IMR-90 (cell line): ENCODE results near the gene KLC3. TPM values are rescaled to one million over a fixed set of nuclear protein-coding genes. Genes with fewer than 3 reads are reported as not detected.

ENCODE experiments used
- ATAC-seq: fragments of 200-7000 bp; cut with Tn5 transposase; 2 replicates; pipeline ENCODE4 v1.9.1; 2020; ENCODE audit warnings: low read depth, mild to moderate bottlenecking, moderate library complexity
- BruUV-seq: library from RNA; stranded (reverse); fragments of 400-500 nt; replicated peaks from 2 replicates; lab custom pipeline; 2021; lab: Mats Ljungman, UMichigan
- CTCF ChIA-PET: fragments of 300-600 bp; formaldehyde crosslinking; extraction: SDS; loops from one replicate; lab custom pipeline; 2021; ENCODE audit warnings: antibody characterized with exemption; lab: Yijun Ruan, JAX
- POLR2A ChIA-PET: fragments of 300-600 bp; sonication (Branson Sonifier 250); formaldehyde crosslinking; loops from one replicate; lab custom pipeline; 2022; ENCODE audit warnings: antibody characterized with exemption; ENCODE audit not compliant: unreplicated experiment; lab: Charles Lee
- DNase-seq: peaks from one replicate; pipeline ENCODE4 v3.0.0; 2013
- H2AFZ ChIP-seq: replicated peaks from 2 replicates; pipeline ENCODE3; 2013; ENCODE audit warnings: low read length, mild to moderate bottlenecking; ENCODE audit not compliant: poor library complexity
- H2AK5ac ChIP-seq: 2 replicates; pipeline ENCODE4 v1.6.1; 2013; ENCODE audit warnings: low read depth, low read length, inconsistent platforms
- H2AK9ac ChIP-seq: replicated peaks from 2 replicates; pipeline ENCODE3; 2013; ENCODE audit warnings: mild to moderate bottlenecking, low read depth, low read length, moderate library complexity; ENCODE audit not compliant: poor library complexity
- H2BK120ac ChIP-seq: 2 replicates; pipeline ENCODE4 v1.6.1; 2013; ENCODE audit warnings: low read depth, low read length, inconsistent platforms
- H2BK15ac ChIP-seq: 3 replicates; pipeline ENCODE4 v1.6.1; 2013; ENCODE audit warnings: low read depth, low read length, inconsistent platforms
- H2BK20ac ChIP-seq: 2 replicates; pipeline ENCODE4 v1.6.1; 2013; ENCODE audit warnings: low read depth, mild to moderate bottlenecking, inconsistent platforms, low read length, moderate library complexity
- H2BK5ac ChIP-seq: 2 replicates; pipeline ENCODE4 v1.6.1; 2013; ENCODE audit warnings: mild to moderate bottlenecking, low read depth, low read length, inconsistent platforms; ENCODE audit not compliant: poor library complexity, severe bottlenecking
- H3K14ac ChIP-seq: replicated peaks from 2 replicates; pipeline ENCODE4 v1.6.1; 2013; ENCODE audit warnings: low read depth, low read length, inconsistent platforms
- H3K18ac ChIP-seq: 2 replicates; pipeline ENCODE4 v1.6.1; 2013; ENCODE audit warnings: low read depth, low read length, control low read depth
- H3K23ac ChIP-seq: 2 replicates; pipeline ENCODE4 v1.6.1; 2013; ENCODE audit warnings: low read depth, low read length, inconsistent platforms
- H3K27ac ChIP-seq: 2 replicates; pipeline ENCODE4 v1.5.1; 2013; ENCODE audit warnings: mild to moderate bottlenecking, control low read depth, low read length; ENCODE audit not compliant: insufficient read depth
- H3K27me3 ChIP-seq: 2 replicates; pipeline ENCODE4 v1.6.1; 2013; ENCODE audit warnings: low read length; ENCODE audit not compliant: control insufficient read depth, insufficient read depth
- H3K36me3 ChIP-seq: 2 replicates; pipeline ENCODE4 v1.6.1; 2013; ENCODE audit warnings: low read length, mixed read lengths; ENCODE audit not compliant: control insufficient read depth, insufficient read depth
- H3K4ac ChIP-seq: 2 replicates; pipeline ENCODE4 v1.6.1; 2013; ENCODE audit warnings: low read depth, low read length, inconsistent platforms
- H3K4me1 ChIP-seq: 2 replicates; pipeline ENCODE4 v1.6.1; 2013; ENCODE audit warnings: low read length, mixed read lengths; ENCODE audit not compliant: control insufficient read depth, insufficient read depth
- H3K4me2 ChIP-seq: 2 replicates; pipeline ENCODE4 v1.6.1; 2013; ENCODE audit warnings: low read depth, mild to moderate bottlenecking, control low read depth, low read length, moderate library complexity
- H3K4me3 ChIP-seq: 2 replicates; pipeline ENCODE4 v1.5.1; 2013; ENCODE audit warnings: low read depth, mild to moderate bottlenecking, control low read depth, low read length, moderate library complexity; ENCODE audit not compliant: insufficient read depth
- H3K56ac ChIP-seq: 2 replicates; pipeline ENCODE4 v1.6.1; 2013; ENCODE audit warnings: low read length, inconsistent platforms; ENCODE audit not compliant: insufficient read depth; ENCODE audit errors: extremely low read depth
- H3K79me1 ChIP-seq, 2 experiments: 2 replicates each; pipeline ENCODE4 v1.6.1; 2013; ENCODE audit warnings: low read length in 2 of 2, inconsistent platforms in 1 of 2, low read depth in 1 of 2
- H3K9ac ChIP-seq: 2 replicates; pipeline ENCODE4 v1.6.1; 2013; ENCODE audit warnings: low read depth, low read length, control low read depth
- H3K9me1 ChIP-seq: 2 replicates; pipeline ENCODE4 v1.6.1; 2013; ENCODE audit warnings: low read length, inconsistent platforms; ENCODE audit not compliant: insufficient read depth
- H3K9me3 ChIP-seq: 2 replicates; pipeline ENCODE4 v1.6.1; 2013; ENCODE audit warnings: low read length; ENCODE audit not compliant: control insufficient read depth, insufficient read depth
- H4K20me1 ChIP-seq: 2 replicates; pipeline ENCODE4 v1.6.1; 2013; ENCODE audit warnings: low read length, inconsistent platforms; ENCODE audit not compliant: insufficient read depth
- H4K5ac ChIP-seq: 2 replicates; pipeline ENCODE4 v1.6.1; 2013; ENCODE audit warnings: mild to moderate bottlenecking, low read depth, low read length, control low read depth
- H4K8ac ChIP-seq, 2 experiments: 2 replicates each; pipeline ENCODE4 v1.6.1; 2013; ENCODE audit warnings: low read depth in 2 of 2, low read length in 2 of 2, control low read depth in 1 of 2, inconsistent platforms in 1 of 2
- H4K91ac ChIP-seq: 2 replicates; pipeline ENCODE4 v1.6.1; 2013; ENCODE audit warnings: low read depth, low read length, inconsistent platforms; ENCODE audit not compliant: insufficient read depth
- BHLHE40 ChIP-seq: fragments of 150-350 bp; IDR thresholded peaks from 2 replicates; pipeline ENCODE4 v1.6.1; 2016; ENCODE audit warnings: mild to moderate bottlenecking, low read depth, low read length
- CEBPB ChIP-seq: IDR thresholded peaks from 2 replicates; pipeline ENCODE4 v1.6.1; 2012; ENCODE audit warnings: low read depth, low read length, improper control_type of control experiment
- CHD1 ChIP-seq: IDR thresholded peaks from 2 replicates; pipeline ENCODE4 v1.6.1; 2012; ENCODE audit warnings: low read depth, low read length, improper control_type of control experiment
- ELK1 ChIP-seq: fragments of 150-350 bp; IDR thresholded peaks from 2 replicates; pipeline ENCODE4 v1.6.1; 2016; ENCODE audit warnings: low read depth, mild to moderate bottlenecking, low read length, moderate library complexity, borderline replicate concordance
- FOS ChIP-seq: fragments of 150-350 bp; IDR thresholded peaks from 2 replicates; pipeline ENCODE4 v1.6.1; 2016; ENCODE audit warnings: low read depth, low read length
- MAFK ChIP-seq: IDR thresholded peaks from 2 replicates; pipeline ENCODE4 v1.6.1; 2012; ENCODE audit warnings: low read depth, low read length, improper control_type of control experiment
- MAZ ChIP-seq: IDR thresholded peaks from 2 replicates; pipeline ENCODE4 v1.6.1; 2012; ENCODE audit warnings: low read depth, mild to moderate bottlenecking, low read length, improper control_type of control experiment, moderate library complexity, borderline replicate concordance
- MXI1 ChIP-seq: IDR thresholded peaks from 2 replicates; pipeline ENCODE4 v1.6.1; 2012; ENCODE audit warnings: low read depth, mild to moderate bottlenecking, low read length, moderate library complexity, borderline replicate concordance
- NFE2L2 ChIP-seq: fragments of 150-350 bp; IDR thresholded peaks from 2 replicates; pipeline ENCODE4 v1.6.1; 2016; ENCODE audit warnings: low read depth, mild to moderate bottlenecking, low read length
- POLR2A ChIP-seq: IDR thresholded peaks from 2 replicates; pipeline ENCODE4 v1.6.1; 2012; ENCODE audit warnings: mild to moderate bottlenecking, low read depth, low read length
- RAD21 ChIP-seq: IDR thresholded peaks from 2 replicates; pipeline ENCODE4 v1.6.1; 2012; ENCODE audit warnings: low read length, improper control_type of control experiment
- RCOR1 ChIP-seq: IDR thresholded peaks from 2 replicates; pipeline ENCODE4 v1.6.1; 2012; ENCODE audit warnings: mild to moderate bottlenecking, low read length, improper control_type of control experiment; ENCODE audit not compliant: insufficient replicate concordance
- RFX5 ChIP-seq: IDR thresholded peaks from 2 replicates; pipeline ENCODE4 v1.8.0; 2012; ENCODE audit warnings: low read depth, mild to moderate bottlenecking, low read length, moderate library complexity
- SMC3 ChIP-seq: fragments of 150-350 bp; IDR thresholded peaks from 2 replicates; pipeline ENCODE4 v1.6.1; 2016; ENCODE audit warnings: low read depth, mild to moderate bottlenecking, antibody characterized with exemption, low read length, moderate library complexity
- USF2 ChIP-seq: fragments of 150-350 bp; IDR thresholded peaks from 2 replicates; pipeline ENCODE4 v1.6.1; 2017; ENCODE audit warnings: mild to moderate bottlenecking, antibody characterized with exemption, low read length, low read depth
- WGBS, 2 experiments: methylation state at CpG; one replicate each; pipeline versions ENCODE4 v1.1.5 to v1.1.7; 2013; ENCODE audit warnings: missing lambda C conversion rate in 2 of 2; ENCODE audit not compliant: insufficient read length in 1 of 2; ENCODE audit errors: extremely low coverage in 2 of 2; 5-methylcytosine and 5-hydroxymethylcytosine counted together
- dilution Hi-C: fragments of 300-500 bp; cut with HindIII; formaldehyde crosslinking; loops from one replicate; pipeline ENCODE4 v1.14.3; 2018; ENCODE audit warnings: low sequenced_read_pairs; ENCODE audit not compliant: unreplicated experiment
- in situ Hi-C: fragments of 300-500 bp; cut with MboI; formaldehyde crosslinking; loops from 3 replicates; pipeline ENCODE4 v1.14.3; 2019; ENCODE audit warnings: low sequenced_read_pairs, inconsistent platforms, mixed read lengths
- intact Hi-C: fragments of 100-400 bp; cut with micrococcal nuclease; formaldehyde crosslinking; loops from 2 replicates; pipeline ENCODE4 v1.10.0; 2022
- polyA plus RNA-seq, 3 experiments: library from polyadenylated mRNA; depleted of rRNA; stranded (reverse); fragments of >200 nt; gene quantifications; 2 replicates each; pipeline ENCODE4 v1.2.3, GENCODE V29; 2012; ENCODE audit warnings: low replicate concordance in 1 of 3
- total RNA-seq: library from RNA; depleted of rRNA; stranded (reverse); fragments of >200 nt; gene quantifications from 2 replicates; pipeline ENCODE4 v1.2.3, GENCODE V29; 2012
- TF ChIP-seq, protein P1 (sequence below): conservative IDR thresholded peaks from 2 replicates; pipeline ENCODE4 v1.5.1; 2012; ENCODE audit warnings: mild to moderate bottlenecking, low read depth, low read length, improper control_type of control experiment

KLC3 gene
- total and polyA plus RNA-seq, 2 of the 4 experiments (the other 2 are of a cell fraction), result 0.14 to 0.18 TPM

DNA sequence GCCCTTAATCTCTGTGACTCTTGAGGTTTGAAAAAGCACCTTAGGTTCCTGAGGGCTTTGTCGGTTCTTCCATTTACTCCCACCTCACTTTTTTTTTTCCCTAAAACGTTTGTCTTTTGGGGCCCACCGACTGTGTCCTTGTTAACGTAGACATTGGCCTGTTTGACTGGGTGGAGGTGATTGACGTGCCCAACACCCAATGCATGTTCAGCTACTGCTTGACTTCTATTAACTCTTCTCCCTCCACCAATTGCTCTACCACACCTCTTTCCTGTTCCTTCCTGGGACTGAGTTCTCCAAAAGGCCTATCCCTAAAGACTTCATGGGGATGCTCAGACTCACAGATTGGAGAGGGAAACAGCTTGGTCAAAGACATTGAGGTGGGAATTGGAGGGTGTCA is 35.1 kb upstream of the KLC3 start:
- ChIA-PET CTCF (no interaction called here), POLR2A (interaction anchor here (0.5 kb wide), 1 partner anchor 893 kb away, joined by 10 read pairs; no protein-coding TSS in a partner anchor)
- Histone ChIP-seq H2AK9ac (no peak overlapping the region), H2BK20ac (no peak overlapping the region), H3K4ac (no peak overlapping the region), H4K20me1 (no peaks in the 10 kb centered on the region), H4K5ac (no peak overlapping the region), H3K56ac (no peak overlapping the region), H2AFZ (no peak overlapping the region), H3K23ac (no peak overlapping the region), H3K14ac (no peak overlapping the region), H3K18ac (no peak overlapping the region), H2BK5ac (no peak overlapping the region), H2BK120ac (no peak overlapping the region), H3K27me3 (no peaks in the 10 kb centered on the region), H3K79me1 (no peaks in the 10 kb centered on the region), H3K4me2 (no peak overlapping the region), H3K9ac (no peak overlapping the region), H3K9me3 (0 out of 2 replicates have a peak, but pooled peaks cover 2% of the 10 kb centered on the region), H2BK15ac (no peak overlapping the region), H2AK5ac (no peak overlapping the region), H3K4me1 (no peaks in the 10 kb centered on the region), H4K91ac (no peak overlapping the region), H3K27ac (no peak overlapping the region), H3K36me3 (peaks cover 14% of the 10 kb centered on the region; the same call in 1 of the 2 replicates), H3K9me1 (peaks cover 5% of the 10 kb centered on the region; the same call in 1 of the 2 replicates), H4K8ac (no peak overlapping the region), H3K4me3 (no peak overlapping the region)
- no TSS peak for BruUV-seq
- no CpG with 5 or more reads among the region's 5 CpGs for WGBS, 2 experiments
- TF ChIP-seq MAFK, result no peak
- TF ChIP-seq POLR2A, result no peak
- no peak for TF ChIP-seq SMC3
- no peak for TF ChIP-seq CHD1
- TF ChIP-seq NFE2L2, result no peak
- no peak for TF ChIP-seq CEBPB
- TF ChIP-seq RFX5, result no peak
- TF ChIP-seq, protein P1, sequence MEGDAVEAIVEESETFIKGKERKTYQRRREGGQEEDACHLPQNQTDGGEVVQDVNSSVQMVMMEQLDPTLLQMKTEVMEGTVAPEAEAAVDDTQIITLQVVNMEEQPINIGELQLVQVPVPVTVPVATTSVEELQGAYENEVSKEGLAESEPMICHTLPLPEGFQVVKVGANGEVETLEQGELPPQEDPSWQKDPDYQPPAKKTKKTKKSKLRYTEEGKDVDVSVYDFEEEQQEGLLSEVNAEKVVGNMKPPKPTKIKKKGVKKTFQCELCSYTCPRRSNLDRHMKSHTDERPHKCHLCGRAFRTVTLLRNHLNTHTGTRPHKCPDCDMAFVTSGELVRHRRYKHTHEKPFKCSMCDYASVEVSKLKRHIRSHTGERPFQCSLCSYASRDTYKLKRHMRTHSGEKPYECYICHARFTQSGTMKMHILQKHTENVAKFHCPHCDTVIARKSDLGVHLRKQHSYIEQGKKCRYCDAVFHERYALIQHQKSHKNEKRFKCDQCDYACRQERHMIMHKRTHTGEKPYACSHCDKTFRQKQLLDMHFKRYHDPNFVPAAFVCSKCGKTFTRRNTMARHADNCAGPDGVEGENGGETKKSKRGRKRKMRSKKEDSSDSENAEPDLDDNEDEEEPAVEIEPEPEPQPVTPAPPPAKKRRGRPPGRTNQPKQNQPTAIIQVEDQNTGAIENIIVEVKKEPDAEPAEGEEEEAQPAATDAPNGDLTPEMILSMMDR, result no peak
- no peak for TF ChIP-seq BHLHE40
- no peak for TF ChIP-seq MAZ
- no peak for TF ChIP-seq RCOR1
- TF ChIP-seq RAD21, result no peak
- TF ChIP-seq USF2, result no peak
- TF ChIP-seq FOS, result no peak
- TF ChIP-seq ELK1, result no peak
- no peak for TF ChIP-seq MXI1
- intact Hi-C loops, result no loop called here
- DNase-seq, result no peak
- dilution Hi-C loops, result no loop called here
- ATAC-seq, result no peak
- in situ Hi-C loops, result no loop called here
